ENCODE data around the gene TAS2R40. TPM values are rescaled to one million over a fixed set of nuclear protein-coding genes. Genes with fewer than 3 reads are reported as not detected.

Gene TAS2R40
- total and polyA plus RNA-seq, 10 of the 15 experiments (the other 5 are each of a cell fraction or from before 2014, with no cell fraction given), result not detected

DNA sequence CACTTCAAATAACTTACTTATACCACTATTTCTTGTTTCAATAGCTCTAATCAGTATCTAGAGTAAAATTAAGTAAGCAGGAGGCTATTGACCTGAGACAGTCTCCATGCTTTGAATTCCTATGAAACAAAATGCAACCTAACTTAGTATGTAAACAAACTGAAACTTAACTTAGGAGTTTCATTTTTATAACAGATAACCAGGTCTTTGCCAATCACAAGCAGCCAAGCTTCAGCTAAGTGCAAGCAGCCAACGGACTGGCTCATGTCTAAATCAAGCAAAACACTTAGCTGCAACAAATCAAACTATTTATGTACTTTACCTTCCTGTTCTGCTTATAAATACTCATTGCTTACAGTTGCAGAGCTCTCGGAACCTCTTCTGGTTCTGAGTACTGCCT lies 37.0 kb downstream of the TAS2R40 start:
- CTCF ChIA-PET, result interaction anchor here (0.7 to 1.6 kb wide), 5 partner anchors 18 to 157 kb away, joined by 3 to 7 read pairs (median 3); no protein-coding TSS in a partner anchor
- H3K4me1 ChIP-seq (ENCODE audit: control insufficient read depth, insufficient read depth, low read length), result peaks cover 10% of the 10 kb centered on the region; the same call in 1 of the 2 replicates
- TF ChIP-seq, protein P1, sequence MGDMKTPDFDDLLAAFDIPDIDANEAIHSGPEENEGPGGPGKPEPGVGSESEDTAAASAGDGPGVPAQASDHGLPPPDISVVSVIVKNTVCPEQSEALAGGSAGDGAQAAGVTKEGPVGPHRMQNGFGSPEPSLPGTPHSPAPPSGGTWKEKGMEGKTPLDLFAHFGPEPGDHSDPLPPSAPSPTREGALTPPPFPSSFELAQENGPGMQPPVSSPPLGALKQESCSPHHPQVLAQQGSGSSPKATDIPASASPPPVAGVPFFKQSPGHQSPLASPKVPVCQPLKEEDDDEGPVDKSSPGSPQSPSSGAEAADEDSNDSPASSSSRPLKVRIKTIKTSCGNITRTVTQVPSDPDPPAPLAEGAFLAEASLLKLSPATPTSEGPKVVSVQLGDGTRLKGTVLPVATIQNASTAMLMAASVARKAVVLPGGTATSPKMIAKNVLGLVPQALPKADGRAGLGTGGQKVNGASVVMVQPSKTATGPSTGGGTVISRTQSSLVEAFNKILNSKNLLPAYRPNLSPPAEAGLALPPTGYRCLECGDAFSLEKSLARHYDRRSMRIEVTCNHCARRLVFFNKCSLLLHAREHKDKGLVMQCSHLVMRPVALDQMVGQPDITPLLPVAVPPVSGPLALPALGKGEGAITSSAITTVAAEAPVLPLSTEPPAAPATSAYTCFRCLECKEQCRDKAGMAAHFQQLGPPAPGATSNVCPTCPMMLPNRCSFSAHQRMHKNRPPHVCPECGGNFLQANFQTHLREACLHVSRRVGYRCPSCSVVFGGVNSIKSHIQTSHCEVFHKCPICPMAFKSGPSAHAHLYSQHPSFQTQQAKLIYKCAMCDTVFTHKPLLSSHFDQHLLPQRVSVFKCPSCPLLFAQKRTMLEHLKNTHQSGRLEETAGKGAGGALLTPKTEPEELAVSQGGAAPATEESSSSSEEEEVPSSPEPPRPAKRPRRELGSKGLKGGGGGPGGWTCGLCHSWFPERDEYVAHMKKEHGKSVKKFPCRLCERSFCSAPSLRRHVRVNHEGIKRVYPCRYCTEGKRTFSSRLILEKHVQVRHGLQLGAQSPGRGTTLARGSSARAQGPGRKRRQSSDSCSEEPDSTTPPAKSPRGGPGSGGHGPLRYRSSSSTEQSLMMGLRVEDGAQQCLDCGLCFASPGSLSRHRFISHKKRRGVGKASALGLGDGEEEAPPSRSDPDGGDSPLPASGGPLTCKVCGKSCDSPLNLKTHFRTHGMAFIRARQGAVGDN (IDR thresholded peaks at IDR 0.05), result no peak
- no peak for TF ChIP-seq BHLHE40 (IDR thresholded peaks at IDR 0.05; ENCODE audit: borderline replicate concordance in 1 of 2, low read depth in 2 of 2, low read length in 1 of 2)
- no peak for TF ChIP-seq PAX8 (IDR thresholded peaks at IDR 0.05)
- TF ChIP-seq, protein P2, sequence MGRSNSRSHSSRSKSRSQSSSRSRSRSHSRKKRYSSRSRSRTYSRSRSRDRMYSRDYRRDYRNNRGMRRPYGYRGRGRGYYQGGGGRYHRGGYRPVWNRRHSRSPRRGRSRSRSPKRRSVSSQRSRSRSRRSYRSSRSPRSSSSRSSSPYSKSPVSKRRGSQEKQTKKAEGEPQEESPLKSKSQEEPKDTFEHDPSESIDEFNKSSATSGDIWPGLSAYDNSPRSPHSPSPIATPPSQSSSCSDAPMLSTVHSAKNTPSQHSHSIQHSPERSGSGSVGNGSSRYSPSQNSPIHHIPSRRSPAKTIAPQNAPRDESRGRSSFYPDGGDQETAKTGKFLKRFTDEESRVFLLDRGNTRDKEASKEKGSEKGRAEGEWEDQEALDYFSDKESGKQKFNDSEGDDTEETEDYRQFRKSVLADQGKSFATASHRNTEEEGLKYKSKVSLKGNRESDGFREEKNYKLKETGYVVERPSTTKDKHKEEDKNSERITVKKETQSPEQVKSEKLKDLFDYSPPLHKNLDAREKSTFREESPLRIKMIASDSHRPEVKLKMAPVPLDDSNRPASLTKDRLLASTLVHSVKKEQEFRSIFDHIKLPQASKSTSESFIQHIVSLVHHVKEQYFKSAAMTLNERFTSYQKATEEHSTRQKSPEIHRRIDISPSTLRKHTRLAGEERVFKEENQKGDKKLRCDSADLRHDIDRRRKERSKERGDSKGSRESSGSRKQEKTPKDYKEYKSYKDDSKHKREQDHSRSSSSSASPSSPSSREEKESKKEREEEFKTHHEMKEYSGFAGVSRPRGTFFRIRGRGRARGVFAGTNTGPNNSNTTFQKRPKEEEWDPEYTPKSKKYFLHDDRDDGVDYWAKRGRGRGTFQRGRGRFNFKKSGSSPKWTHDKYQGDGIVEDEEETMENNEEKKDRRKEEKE (IDR thresholded peaks at IDR 0.05), result no peak
- TF ChIP-seq SRF (IDR thresholded peaks at IDR 0.05; ENCODE audit: low read depth in 2 of 2, low read length in 2 of 2), result no peak
- no peak for TF ChIP-seq ZNF24 (IDR thresholded peaks at IDR 0.05)
- TF ChIP-seq CHD4 (IDR thresholded peaks at IDR 0.05), result no peak
- TF ChIP-seq PKNOX1 (IDR thresholded peaks at IDR 0.05), result no peak
- no peak for TF ChIP-seq RB1 (IDR thresholded peaks at IDR 0.05; ENCODE audit: borderline replicate concordance)
- TF ChIP-seq SKIL (IDR thresholded peaks at IDR 0.05; ENCODE audit: low read depth, poor library complexity, severe bottlenecking), result no peak

More for the DNA sequence above, 37.0 kb downstream of the TAS2R40 start:
- RAD21 ChIA-PET (ENCODE audit: unreplicated experiment), result interaction anchor here (1.2 kb wide), 1 partner anchor 18 kb away, joined by 4 read pairs; no protein-coding TSS in a partner anchor
- no peak overlapping the region for H3K4me3 ChIP-seq
- WGBS (ENCODE audit: insufficient coverage, insufficient replicate concordance, low lambda C conversion rate, missing lambda C conversion rate), result 0% methylated on average over 2 of the region's 2 CpGs
- DNase-seq (ENCODE audit: low read depth, low spot score) (peak; percentile 20), ATAC-seq (no peak), FAIRE-seq (peak; percentile 83)
- POLR2A ChIA-PET, result interaction anchor here (1.1 kb wide), 1 partner anchor 36 kb away, joined by 3 read pairs; no protein-coding TSS in a partner anchor
- no peaks in the 10 kb centered on the region for H3K27me3 ChIP-seq (replicated peaks in 1 of 2; ENCODE audit: control insufficient read depth in 2 of 2, insufficient read depth in 2 of 2, low read length in 1 of 2)
- no TSS peak for BruUV-seq (replicated peaks)
- in situ Hi-C loops (cut with MboI) (no loop called here), intact Hi-C loops (cut with micrococcal nuclease; ENCODE audit: unreplicated experiment) (no loop called here)
- SMC1A ChIA-PET (ENCODE audit: uncharacterized antibody, unreplicated experiment), result interaction anchor here (0.6 to 1.9 kb wide), 7 partner anchors 9 to 828 kb away, joined by 3 to 10 read pairs (median 6); no protein-coding TSS in a partner anchor
- H3K9me3 ChIP-seq (replicated peaks; ENCODE audit: control insufficient read depth, insufficient read depth, low read length), result no peaks in the 10 kb centered on the region
- H3K36me3 ChIP-seq (ENCODE audit: control insufficient read depth in 2 of 2, insufficient read depth in 2 of 2, low read length in 1 of 2), result no peaks in the 10 kb centered on the region
- peak overlapping the region; percentile 77 for H2AFZ ChIP-seq (ENCODE audit: control insufficient read depth, low read depth, low read length)
- H3K27ac ChIP-seq (ENCODE audit: control insufficient read depth, insufficient read depth), result no peak overlapping the region
- peaks cover 7% of the 10 kb centered on the region for H3K79me2 ChIP-seq (ENCODE audit: control insufficient read depth, insufficient read depth, low read length)
- no peak overlapping the region for H3K9ac ChIP-seq (ENCODE audit: control insufficient read depth, insufficient read depth, low read length)
- H3K4me2 ChIP-seq (ENCODE audit: control insufficient read depth, insufficient read depth), result peak overlapping the region; percentile 36
- H4K20me1 ChIP-seq (ENCODE audit: control insufficient read depth, insufficient read depth), result no peaks in the 10 kb centered on the region
